Stimulated activated CD8-positive, alpha-beta memory T cell treated with anti-CD3 and anti-CD28 coated beads, Interleukin-7, amount 100 ng/mL, for 1 hour (primary cell): ENCODE measurements around the gene RNU1-2.
"Not testable (repeated sequence)": the region's sequence is repeated elsewhere in the genome, so short reads cannot be mapped to it uniquely, and the experiment has no call there.

Experiments used
- DNase-seq, 2 donors: peaks; one replicate each; pipeline ENCODE4 v3.0.0-alpha.2; 2020; ENCODE audit warnings: low read depth in 2 of 2

Gene RNU1-2

GRCh38 chr1:16895598-16896315, at the start of gene RNU1-2:
TSS of gene RNU1-2 (plus strand) at chr1:16895980.
- peak; percentile 65 to 79 for DNase-seq

- DNase-seq, result not testable (repeated sequence)
These were observed 39.6 kb upstream of the RNU1-2 start for GRCh38 chr1:16856201-16856600.

DNA sequence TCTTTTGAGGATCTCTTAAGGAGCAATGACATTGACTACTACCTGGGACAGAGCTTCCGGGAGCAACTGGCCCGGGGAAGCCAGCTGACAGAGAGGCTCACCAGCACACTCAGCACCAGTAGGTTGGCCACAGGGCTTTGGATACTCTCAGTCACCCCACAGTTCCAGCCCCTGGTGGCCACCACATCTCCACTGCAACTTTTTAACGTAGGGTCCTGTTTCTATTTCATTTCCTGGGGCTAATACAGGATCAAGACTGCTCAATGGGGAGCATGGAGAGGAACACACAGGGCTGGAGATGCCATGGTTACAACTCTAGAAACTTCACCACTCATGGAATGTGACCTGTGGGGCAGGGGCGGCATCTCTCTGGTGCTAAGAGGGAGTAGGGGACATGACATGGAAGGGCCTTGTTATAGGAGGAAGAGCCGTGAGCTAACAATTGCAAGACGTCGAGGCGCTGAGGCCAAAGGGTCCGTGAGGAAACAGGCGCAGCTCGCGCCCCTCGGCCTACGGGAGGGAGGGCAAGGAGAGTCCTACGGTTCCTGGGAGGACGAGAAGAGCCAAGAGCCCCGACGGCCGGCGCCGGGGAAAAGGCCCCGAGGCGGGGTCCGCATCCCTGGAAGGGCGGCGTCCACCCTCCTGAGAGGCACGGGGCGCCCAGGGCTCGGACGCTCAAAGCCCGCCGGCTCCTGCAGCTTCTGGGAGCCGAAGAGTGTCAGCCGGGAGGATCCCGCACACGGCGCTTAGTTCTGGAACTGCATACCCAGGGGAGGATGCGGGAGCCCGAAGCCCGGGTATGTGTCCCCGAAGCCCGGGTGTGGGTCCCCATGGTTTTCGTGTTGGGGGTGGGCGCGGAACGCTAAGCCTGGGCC, 36.4 kb upstream of the RNU1-2 start:
- not testable (repeated sequence) for DNase-seq

DNA sequence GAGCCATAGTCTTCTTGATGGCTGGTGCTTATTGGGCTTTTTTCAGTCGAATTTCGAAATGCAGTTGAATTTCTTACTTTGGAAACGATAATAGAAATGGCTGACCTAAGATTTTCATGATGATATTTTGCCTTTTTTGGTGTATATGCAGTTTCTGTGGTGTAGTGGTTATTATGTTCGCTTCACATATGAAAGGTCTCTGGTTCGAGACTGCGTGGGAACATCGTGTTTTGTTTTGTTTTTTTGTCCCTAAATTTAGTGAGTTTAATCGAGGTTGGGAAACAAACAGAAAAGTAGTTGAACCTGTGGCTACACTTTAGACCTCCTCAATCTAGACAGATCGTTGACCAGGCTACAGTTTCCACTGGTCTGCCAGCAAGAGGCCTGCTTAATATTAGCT, 35.7 kb upstream of the RNU1-2 start:
- DNase-seq, result not testable (repeated sequence)

DNA sequence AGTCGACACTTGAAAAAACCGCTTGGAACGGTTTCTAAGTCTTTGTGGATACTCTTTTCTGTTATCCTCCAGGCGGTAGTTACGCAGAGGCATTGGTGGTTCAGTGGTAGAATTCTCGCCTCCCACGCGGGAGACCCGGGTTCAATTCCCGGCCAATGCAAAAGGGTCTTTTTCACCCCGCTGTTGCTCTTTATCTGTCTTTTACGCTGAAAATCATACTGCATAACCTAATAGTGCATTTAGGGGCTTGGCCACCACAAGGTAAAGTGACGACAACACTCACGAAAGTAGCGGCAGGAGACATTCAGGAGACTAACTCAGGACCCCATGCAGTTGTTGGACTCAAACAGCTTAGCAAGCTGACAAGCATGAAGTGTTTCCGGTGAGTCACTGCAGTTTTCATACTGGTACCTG, 33.9 kb upstream of the RNU1-2 start:
- DNase-seq, result not testable (repeated sequence)

GRCh38 chr1:16862415-16862814, 33.4 kb upstream of the RNU1-2 start:
- DNase-seq, result not testable (repeated sequence)

GRCh38 chr1:16863024-16863423, 32.8 kb upstream of the RNU1-2 start:
- DNase-seq, result not testable (repeated sequence)

DNA sequence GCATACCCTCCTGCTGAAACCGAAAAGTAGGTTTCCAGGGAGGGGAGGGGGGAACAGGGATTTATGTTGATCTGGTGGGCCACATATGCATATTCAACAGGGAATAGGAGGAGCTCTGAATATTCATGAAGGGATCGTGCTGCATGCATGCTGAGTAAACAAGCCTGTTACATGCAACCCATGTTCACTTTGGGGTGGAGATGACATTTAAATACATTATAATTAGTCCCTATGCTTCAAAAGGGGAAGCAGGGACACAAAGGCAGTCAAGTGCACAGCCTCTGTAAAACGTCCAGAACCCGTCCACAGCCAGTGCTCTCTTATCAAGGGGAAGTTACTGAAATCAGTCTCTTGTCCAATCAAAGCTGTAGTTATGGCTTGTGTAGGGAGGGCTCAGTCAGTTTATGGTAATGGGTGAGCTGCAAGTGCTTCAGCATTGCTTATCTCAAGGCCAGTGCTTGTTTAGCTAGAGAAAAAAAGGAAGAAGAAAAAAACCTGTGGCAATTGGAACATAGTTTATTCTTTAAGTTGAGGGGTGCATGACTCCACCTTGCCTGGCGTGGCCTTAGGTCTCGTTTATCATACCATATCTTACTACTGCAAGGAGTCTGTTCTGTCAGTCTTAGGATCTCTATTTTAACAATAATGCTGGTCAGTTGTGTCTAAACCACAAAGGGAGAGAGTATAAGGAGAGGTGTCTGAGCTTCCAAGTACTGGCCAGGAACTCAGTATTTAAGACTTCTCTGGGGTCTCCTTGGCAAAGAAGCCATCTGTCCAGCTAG, 28.7 kb upstream of the RNU1-2 start:
- DNase-seq, result not testable (repeated sequence)

- DNase-seq, result not testable (repeated sequence)
These were observed 27.0 kb upstream of the RNU1-2 start for GRCh38 chr1:16868787-16869186.

DNA sequence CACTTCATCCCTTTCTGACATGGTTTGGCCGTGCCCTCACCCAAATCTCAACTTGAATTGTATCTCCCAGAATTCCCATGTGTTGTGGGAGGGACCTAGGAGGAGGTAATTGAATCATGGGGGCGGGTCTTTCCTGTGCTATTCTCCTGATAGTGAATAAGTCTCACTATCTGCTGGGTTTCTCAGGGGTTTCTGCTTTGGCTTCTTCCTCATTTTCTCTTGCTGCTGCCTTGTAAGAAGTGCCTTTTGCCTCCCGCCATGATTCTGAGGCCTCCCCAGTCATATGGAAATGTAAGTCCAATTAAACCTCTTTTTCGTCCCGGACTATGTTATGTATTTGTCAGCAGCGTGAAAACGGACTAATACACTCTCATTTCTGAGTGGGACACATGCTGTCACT, 25.8 kb upstream of the RNU1-2 start:
- not testable (repeated sequence) for DNase-seq

DNA sequence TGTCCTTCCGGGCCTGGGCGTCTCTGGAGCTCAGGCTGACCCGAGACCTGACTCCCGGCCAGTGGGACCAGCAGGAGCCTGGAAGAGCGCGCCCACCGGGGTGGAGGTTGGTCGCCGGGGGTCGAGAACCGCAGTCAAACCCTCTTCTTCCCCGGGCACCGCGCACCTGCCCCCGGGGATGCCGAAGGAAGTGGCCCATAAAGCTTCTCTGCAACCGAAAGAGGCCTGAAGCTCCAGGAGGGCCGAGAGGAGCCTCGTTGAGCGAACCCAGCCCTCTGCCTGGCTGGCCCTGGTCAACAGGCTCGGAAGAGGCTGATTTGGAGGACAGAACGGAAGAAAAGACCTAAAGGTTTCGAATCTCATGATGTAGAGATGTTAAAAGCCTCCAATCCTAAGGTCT, 24.6 kb upstream of the RNU1-2 start:
- not testable (repeated sequence) for DNase-seq

GRCh38 chr1:16872152-16873075, 23.4 kb upstream of the RNU1-2 start:
- not testable (repeated sequence) for DNase-seq

DNA sequence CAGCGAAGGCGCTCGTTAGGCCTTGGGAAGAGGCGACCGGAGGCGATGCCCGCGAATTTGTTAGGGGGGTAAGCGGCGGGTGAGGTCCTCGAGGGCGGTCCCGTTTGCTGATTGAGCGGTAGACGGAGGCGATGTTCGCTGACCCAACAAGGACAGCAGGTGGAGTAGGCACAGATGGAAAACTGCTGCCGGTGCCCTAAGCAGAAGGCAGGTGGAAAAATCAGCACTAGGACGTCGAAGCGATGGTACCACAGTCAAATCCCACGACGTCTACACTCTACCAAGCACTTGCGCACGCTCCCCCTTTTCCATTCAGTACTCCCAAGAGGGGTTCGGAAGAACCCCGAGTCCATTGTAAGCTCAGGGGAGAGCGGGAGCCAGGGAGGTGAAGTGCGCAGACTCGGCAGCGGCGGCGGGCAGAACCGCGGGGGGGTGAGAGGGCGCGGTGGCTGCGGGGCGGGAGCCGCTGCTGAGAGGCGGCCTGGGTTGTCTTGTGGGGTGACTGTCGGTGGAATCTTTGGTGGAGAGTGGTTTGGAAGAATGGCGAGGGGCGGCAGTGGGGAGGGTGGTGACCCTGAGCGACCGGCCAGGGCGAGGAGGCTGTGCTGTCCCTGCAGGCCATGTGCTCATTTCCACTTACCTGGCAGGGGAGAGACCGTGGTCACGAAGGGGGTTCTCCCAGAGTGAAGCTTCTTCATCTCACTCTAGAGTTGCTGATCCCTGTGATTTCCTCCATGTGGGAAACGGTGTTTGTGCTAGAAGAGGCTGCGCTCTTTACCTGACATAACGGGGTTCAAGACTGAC, 22.5 kb upstream of the RNU1-2 start:
- peak in 1 of 2 donors; percentile 41 for DNase-seq

DNA sequence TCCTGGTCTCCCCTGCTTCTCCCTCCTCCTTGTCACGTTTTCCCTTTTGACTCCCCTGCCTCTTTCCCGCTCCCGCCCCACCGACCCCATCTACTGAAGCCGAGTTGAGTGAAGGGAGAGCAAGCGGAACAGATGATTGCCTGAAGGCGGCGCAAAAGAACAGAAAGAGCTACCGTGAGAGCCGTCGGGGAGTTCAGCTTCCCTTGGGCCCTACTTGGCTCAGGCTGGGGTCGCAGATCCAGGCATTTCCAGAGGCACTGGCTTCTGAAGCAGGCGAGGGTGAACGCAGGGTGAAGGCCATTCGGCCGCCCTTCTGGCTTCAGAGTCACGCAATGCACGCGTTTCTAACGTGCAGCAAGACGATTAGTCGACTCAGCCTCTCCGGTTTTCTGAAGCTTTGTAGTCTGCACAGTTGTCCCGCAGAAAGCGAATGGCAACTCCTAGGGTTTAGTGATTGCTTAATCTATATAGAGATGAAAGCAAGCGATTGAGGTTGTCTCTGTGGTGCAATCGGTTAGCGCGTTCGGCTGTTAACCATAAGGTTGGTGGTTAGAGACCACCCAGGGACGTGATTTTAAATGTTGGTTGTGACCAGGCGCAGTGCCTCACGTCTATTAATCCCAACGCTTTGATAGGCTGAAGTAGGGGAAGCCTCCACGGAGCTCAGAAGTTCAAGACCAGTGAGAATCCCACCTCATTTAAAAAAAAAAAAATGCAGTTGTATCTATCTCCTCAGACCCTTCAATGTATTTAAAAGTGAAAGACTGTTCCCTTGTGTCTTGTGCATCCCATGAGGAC, 20.6 kb upstream of the RNU1-2 start:
- DNase-seq, result not testable (repeated sequence)

- not testable (repeated sequence) for DNase-seq
These were observed 14.0 kb upstream of the RNU1-2 start for GRCh38 chr1:16881742-16882141.

- no peak for DNase-seq
These were observed 12.8 kb upstream of the RNU1-2 start for GRCh38 chr1:16882986-16883385.

GRCh38 chr1:16884487-16884886, 11.3 kb upstream of the RNU1-2 start:
- DNase-seq, result not testable (repeated sequence)

DNA sequence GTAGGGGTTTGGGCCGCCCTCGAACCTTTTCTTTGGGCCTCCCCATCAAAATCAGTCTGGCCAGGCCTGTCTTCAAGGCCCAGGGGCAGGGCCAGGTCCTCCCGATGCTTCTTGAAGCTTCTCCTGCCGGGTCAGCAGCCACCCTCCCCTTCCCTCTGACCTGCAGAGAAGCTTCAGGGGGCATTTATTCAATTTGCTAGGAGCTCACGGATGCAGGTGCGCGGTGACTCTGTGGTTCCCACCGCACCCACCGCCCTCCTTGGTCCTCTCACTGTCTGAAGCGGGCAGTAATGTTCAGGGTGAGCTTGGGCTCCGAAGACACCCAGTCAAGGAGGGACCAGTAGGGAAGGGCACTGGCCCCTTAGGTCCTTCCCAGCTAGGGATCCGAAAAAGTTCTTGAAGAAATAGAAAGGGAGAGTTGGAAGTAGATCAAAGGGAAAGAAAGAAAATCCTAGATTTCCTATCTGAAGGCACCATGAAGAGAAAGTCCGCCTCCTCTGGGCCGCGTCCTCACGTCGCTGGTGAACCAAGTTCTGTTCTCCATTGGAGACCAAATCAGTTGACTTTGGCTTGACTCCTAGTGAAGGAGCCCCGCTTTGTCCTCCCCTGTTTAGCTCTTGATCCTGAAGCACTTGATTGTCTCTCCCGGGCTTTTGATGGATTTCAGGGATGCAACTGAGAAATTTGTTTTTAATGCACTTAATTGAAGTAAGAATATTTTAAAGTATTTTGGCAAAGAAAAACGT, 8.7 kb upstream of the RNU1-2 start:
- no peak for DNase-seq
